ENCODE measurements around the gene ADGRF5. TPM values are rescaled to one million over a fixed set of nuclear protein-coding genes. Genes with fewer than 3 reads are reported as not detected.

Gene ADGRF5
- total RNA-seq, 1 donor = under 0.01 TPM

DNA sequence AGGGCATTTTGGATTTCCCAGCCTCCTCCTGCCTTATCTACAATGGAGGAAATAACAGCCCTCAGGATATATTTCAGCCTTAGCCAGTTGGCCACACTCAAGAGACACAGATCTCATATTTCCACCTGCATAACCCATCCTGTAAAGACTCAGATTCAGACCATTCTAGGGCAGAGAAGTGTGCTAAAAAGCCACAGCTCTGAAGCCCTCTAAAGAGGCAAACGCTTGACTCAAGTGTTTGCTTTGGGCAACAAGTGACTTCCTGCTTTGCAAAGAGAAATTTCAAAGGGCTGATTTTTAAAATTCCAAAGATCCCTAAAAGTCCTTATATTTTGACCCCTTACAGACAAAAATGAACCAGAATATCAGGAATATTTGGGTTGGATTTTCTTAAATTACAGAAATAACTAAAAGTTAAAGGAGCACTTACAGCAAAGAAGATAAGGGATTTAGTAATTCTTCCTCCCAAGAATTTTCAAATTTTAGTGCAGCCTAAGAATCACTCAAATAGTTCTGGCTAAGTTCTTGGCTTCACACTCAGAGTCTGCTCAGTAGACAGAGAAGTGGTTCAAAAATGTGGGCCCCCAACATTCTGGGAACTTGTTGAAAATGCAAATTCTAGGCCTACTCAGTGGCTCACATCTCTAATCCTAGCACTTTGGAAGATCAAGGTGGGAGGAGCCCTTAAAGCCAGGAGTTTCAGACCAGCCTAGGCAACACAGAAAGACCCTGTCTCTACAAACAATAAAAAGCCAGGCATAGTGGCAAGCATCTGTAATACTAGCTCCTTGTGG lies 18.9 kb upstream of the ADGRF5 start:
- no peak for DNase-seq (ENCODE audit: insufficient read length, low spot score, missing footprints)

DNA sequence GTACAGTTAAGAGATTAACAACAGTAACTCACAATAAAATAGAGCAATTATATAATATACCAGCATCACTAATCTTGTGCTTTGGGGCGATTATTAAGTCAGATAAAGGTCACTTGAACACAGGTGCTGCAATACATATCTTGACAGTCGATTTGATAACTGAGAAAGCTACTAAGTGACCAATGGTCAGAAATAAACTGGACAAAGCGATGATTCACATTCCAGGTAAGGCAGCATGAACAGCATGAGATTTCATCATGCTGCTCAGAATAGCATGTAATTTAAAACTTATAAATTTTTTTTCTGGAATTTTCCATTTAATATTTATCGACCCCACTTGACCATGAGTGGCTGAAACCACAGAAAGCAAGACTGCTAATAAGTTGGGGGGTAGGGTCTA lies 15.9 kb upstream of the ADGRF5 start:
- Histone ChIP-seq H3K9me3 (ENCODE audit: low read depth, low read length) (no peaks in the 10 kb centered on the region), H3K36me3 (ENCODE audit: insufficient read depth, low read length) (no peaks in the 10 kb centered on the region), H3K4me1 (ENCODE audit: insufficient read depth, low read length) (no peaks in the 10 kb centered on the region), H2AFZ (ENCODE audit: low read length) (no peak overlapping the region), H3K4me3 (ENCODE audit: insufficient read depth, low read length) (no peak overlapping the region), H3K4me2 (ENCODE audit: insufficient read depth, low read length) (no peak overlapping the region), H3K27me3 (ENCODE audit: insufficient read depth, low read length) (no peaks in the 10 kb centered on the region), H3K27ac (ENCODE audit: low read depth, low read length) (no peak overlapping the region), H4K20me1 (ENCODE audit: insufficient read depth, low read length) (no peaks in the 10 kb centered on the region), H3K79me2 (ENCODE audit: insufficient read depth, low read length) (no peaks in the 10 kb centered on the region)
- no peak for DNase-seq (ENCODE audit: insufficient read length, low spot score, missing footprints)
- TF ChIP-seq CTCF (IDR thresholded peaks at IDR 0.05; ENCODE audit: extremely low read depth, low read depth, low read length) = no peak

More for the DNA sequence above, 18.9 kb upstream of the ADGRF5 start:
- H3K4me1 ChIP-seq (ENCODE audit: insufficient read depth, low read length) = no peaks in the 10 kb centered on the region
- no peaks in the 10 kb centered on the region for H3K9me3 ChIP-seq (ENCODE audit: low read depth, low read length)
- H3K27me3 ChIP-seq (ENCODE audit: insufficient read depth, low read length) = no peaks in the 10 kb centered on the region
- no peak overlapping the region for H3K4me3 ChIP-seq (ENCODE audit: insufficient read depth, low read length)
- H3K4me2 ChIP-seq (ENCODE audit: insufficient read depth, low read length) = no peak overlapping the region
- H3K79me2 ChIP-seq (ENCODE audit: insufficient read depth, low read length) = no peaks in the 10 kb centered on the region
- no peak overlapping the region for H2AFZ ChIP-seq (ENCODE audit: low read length)
- H3K36me3 ChIP-seq (ENCODE audit: insufficient read depth, low read length) = no peaks in the 10 kb centered on the region
- no peaks in the 10 kb centered on the region for H4K20me1 ChIP-seq (ENCODE audit: insufficient read depth, low read length)
- TF ChIP-seq CTCF (IDR thresholded peaks at IDR 0.05; ENCODE audit: extremely low read depth, low read depth, low read length) = no peak
- H3K27ac ChIP-seq (ENCODE audit: low read depth, low read length) = no peak overlapping the region

DNA sequence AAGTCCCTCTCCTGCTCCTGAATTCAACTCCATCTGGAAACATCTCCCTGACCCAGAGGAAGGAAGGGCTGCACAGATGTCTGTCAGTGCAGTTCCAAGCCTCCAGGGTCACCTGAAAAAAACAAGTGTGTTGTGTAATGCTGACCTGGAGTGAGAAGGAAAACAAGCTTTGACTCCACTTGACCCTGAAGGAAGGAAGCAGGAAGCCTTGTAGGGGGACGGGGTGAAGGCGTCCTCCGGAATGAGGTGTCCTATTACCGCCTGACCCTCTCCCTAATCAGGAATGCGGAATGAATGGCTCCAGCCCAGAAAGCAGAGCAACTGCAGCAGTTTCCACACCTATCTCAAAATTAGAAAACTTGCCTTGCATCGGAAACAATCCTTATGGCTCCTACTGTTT lies 13.9 kb upstream of the ADGRF5 start:
- H3K79me2 ChIP-seq (ENCODE audit: insufficient read depth, low read length) = no peaks in the 10 kb centered on the region
- no peaks in the 10 kb centered on the region for H3K9me3 ChIP-seq (ENCODE audit: low read depth, low read length)
- H3K4me3 ChIP-seq (ENCODE audit: insufficient read depth, low read length) = no peak overlapping the region
- no peak overlapping the region for H3K27ac ChIP-seq (ENCODE audit: low read depth, low read length)
- H3K4me2 ChIP-seq (ENCODE audit: insufficient read depth, low read length) = no peak overlapping the region
- DNase-seq (ENCODE audit: insufficient read length, low spot score, missing footprints) = no peak
- H2AFZ ChIP-seq (ENCODE audit: low read length) = no peak overlapping the region
- H3K4me1 ChIP-seq (ENCODE audit: insufficient read depth, low read length) = no peaks in the 10 kb centered on the region
- no peak for TF ChIP-seq CTCF (IDR thresholded peaks at IDR 0.05; ENCODE audit: extremely low read depth, low read depth, low read length)
- H3K36me3 ChIP-seq (ENCODE audit: insufficient read depth, low read length) = no peaks in the 10 kb centered on the region
- H4K20me1 ChIP-seq (ENCODE audit: insufficient read depth, low read length) = no peaks in the 10 kb centered on the region
- no peaks in the 10 kb centered on the region for H3K27me3 ChIP-seq (ENCODE audit: insufficient read depth, low read length)

DNA sequence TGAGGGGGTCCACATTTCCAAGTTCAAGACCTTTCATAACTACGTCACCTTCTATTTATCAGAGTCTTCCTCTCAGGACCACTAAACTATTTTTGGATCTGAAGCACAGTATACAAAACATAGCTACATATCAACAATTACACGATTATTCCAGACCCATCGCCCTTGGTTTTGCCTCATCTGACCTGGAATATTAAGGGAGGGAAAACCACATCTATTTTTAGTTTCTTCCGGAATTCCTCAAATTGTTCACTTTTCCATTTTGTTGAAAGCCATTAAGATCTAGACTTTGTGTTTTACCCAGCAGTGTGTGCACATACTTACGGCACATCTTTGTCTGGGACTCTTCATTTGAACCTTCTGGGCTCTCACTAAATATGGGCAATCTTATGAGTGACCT lies 12.0 kb upstream of the ADGRF5 start:
- TF ChIP-seq CTCF (IDR thresholded peaks at IDR 0.05; ENCODE audit: extremely low read depth, low read depth, low read length) = no peak
- H4K20me1 ChIP-seq (ENCODE audit: insufficient read depth, low read length) = no peaks in the 10 kb centered on the region
- H3K27ac ChIP-seq (ENCODE audit: low read depth, low read length) = no peak overlapping the region
- no peaks in the 10 kb centered on the region for H3K9me3 ChIP-seq (ENCODE audit: low read depth, low read length)
- H3K4me3 ChIP-seq (ENCODE audit: insufficient read depth, low read length) = no peak overlapping the region
- H3K27me3 ChIP-seq (ENCODE audit: insufficient read depth, low read length) = no peaks in the 10 kb centered on the region
- DNase-seq (ENCODE audit: insufficient read length, low spot score, missing footprints) = no peak
- no peaks in the 10 kb centered on the region for H3K4me1 ChIP-seq (ENCODE audit: insufficient read depth, low read length)
- no peaks in the 10 kb centered on the region for H3K36me3 ChIP-seq (ENCODE audit: insufficient read depth, low read length)
- no peak overlapping the region for H3K4me2 ChIP-seq (ENCODE audit: insufficient read depth, low read length)
- H2AFZ ChIP-seq (ENCODE audit: low read length) = no peak overlapping the region
- no peaks in the 10 kb centered on the region for H3K79me2 ChIP-seq (ENCODE audit: insufficient read depth, low read length)

Measured in osteoblast (primary cell).